Measurements from ENCODE around the gene HSD17B3. TPM values are rescaled to one million over a fixed set of nuclear protein-coding genes. Genes with fewer than 3 reads are reported as not detected.
"Not testable (repeated sequence)": the region's sequence is repeated elsewhere in the genome, so short reads cannot be mapped to it uniquely, and the experiment has no call there.

The HSD17B3 gene
- total RNA-seq, 1 donor: not detected

DNA sequence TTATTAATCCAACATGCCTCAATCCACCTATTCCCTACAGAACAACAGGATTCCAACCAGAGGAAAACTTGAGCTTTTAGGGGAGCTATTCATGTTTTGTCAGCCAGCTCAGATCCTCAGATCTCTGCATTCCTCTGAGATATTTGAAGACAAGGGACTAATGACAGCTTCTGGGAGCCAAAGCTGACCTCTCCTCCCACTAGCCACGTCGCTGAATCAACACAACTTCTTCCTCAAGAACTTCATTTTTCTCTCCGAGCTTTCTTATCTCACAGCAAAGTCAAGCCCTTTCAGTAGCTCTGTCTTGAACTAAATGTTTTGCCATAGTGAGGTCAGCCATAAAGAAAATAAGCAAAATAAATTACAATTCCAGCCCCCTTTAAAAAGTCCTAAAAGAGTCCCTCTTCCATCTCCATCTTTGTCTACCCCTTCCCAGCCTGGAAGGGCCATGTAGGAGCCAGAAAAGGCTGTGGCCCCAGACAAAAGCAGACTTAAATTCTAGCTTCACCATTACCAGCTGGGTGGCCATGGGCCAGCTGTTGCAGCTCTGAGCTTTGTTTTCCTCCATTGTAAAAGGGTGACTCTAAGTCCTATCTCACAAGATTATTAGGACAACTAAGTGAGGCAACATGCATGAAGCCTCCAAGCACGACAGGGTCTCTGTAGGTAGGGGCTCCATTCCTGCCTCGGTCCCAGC, 65.0 kb downstream of the HSD17B3 start:
- TF ChIP-seq, protein P1, sequence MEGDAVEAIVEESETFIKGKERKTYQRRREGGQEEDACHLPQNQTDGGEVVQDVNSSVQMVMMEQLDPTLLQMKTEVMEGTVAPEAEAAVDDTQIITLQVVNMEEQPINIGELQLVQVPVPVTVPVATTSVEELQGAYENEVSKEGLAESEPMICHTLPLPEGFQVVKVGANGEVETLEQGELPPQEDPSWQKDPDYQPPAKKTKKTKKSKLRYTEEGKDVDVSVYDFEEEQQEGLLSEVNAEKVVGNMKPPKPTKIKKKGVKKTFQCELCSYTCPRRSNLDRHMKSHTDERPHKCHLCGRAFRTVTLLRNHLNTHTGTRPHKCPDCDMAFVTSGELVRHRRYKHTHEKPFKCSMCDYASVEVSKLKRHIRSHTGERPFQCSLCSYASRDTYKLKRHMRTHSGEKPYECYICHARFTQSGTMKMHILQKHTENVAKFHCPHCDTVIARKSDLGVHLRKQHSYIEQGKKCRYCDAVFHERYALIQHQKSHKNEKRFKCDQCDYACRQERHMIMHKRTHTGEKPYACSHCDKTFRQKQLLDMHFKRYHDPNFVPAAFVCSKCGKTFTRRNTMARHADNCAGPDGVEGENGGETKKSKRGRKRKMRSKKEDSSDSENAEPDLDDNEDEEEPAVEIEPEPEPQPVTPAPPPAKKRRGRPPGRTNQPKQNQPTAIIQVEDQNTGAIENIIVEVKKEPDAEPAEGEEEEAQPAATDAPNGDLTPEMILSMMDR (IDR thresholded peaks at IDR 0.05; ENCODE audit: insufficient read depth, low read length): no peak
- DNase-seq (ENCODE audit: low read depth): no peak
- H3K4me3 ChIP-seq (ENCODE audit: low read depth, low read length): no peak overlapping the region

DNA sequence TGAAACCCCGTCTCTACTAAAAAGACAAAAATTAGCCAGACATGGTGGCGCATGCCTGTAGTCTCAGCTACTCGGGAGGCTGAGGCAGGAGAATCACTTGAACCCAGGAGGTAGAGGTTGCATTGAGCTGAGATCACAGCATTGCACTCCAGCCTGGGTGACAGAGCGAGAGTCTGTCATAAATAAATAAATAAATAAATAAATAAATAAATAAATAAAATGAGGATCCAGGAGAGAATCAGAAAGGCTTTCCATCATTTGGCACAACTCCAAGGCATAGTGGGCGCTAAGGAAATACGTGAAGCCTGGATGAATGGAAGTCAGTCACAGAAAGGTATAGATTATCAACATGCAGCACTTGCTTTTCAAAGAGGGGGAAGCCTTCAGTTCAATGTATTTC, 65.6 kb downstream of the HSD17B3 start:
- not testable (repeated sequence) for DNase-seq (ENCODE audit: low read depth); H3K4me3 ChIP-seq (ENCODE audit: low read depth, low read length)

DNA sequence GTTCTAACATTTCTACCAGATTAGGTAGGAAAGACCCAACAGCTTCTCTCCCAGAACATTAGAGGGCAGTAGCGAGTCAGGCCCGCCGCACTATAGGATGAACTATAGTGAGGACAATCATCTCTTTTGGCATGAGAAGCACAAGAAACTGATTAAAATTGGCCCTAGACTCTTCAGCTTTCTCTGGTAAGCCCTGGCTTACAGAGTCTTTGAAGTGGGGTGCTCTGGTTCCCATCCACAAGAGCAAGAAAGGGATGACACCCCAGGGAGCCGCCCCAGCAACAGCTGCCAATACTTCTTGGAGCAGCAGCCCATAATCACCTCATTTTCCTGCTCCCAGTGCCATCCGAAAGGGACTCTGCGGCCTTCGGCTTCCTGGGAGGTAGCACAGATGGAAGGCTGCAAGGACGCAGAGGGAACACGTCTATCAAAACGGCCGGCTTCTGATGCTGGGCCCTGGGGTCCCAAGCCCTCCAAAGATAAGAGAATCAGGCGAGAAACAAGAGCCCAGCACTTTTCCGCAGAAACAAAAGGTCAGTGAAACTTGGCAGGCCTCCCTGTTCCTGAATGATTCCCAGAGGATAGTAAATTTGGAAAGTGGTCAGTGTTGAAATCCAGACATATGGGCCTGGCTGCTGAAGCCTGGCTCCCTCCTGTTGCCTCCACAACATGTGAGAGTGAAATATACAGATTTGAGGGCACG, 69.3 kb downstream of the HSD17B3 start:
- TF ChIP-seq, protein P1 (IDR thresholded peaks at IDR 0.05; ENCODE audit: insufficient read depth, low read length): peak; percentile 97
- no peak overlapping the region for H3K4me3 ChIP-seq (ENCODE audit: low read depth, low read length)
- DNase-seq (ENCODE audit: low read depth): peak; percentile 73

DNA sequence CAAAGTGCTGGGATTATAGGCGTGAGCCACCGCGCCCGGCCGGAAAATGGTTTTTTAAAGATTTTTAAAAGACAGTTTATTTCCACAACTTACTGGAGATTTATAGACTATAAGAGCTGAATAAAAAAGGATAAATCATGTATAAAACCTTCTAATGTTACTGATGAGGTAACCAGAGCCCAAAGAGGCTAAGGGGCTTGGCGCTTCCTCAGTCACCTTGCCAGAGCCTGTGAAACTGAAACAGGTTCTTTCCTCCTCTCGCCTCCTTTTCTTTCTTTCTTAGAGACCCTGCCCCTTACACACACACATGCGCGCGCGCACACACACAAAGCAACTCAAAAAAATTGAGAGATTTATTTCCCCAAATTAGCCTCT, 69.8 kb downstream of the HSD17B3 start:
- H3K4me3 ChIP-seq (ENCODE audit: low read depth, low read length): no peak overlapping the region
- TF ChIP-seq, protein P1 (IDR thresholded peaks at IDR 0.05; ENCODE audit: insufficient read depth, low read length): no peak
- no peak for DNase-seq (ENCODE audit: low read depth)

DNA sequence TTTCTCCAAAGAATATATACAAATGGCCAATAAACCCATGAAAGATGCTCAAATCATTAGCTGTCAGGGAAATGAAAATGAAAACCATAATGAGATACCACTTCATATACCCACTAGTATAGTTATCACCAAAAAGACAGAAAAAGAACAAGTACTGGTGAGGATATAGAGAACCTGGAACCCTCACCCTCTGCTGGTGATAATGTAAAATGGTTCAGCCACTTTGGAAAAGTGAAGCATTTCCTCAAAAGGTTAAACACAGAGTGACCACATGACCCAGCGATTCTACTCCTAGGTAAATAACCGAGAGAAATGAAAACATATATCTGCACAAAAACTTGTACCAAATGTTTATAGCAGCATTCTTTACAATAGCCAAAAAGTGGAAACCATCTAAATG, 72.0 kb downstream of the HSD17B3 start:
- TF ChIP-seq, protein P1 (IDR thresholded peaks at IDR 0.05; ENCODE audit: insufficient read depth, low read length): peak; percentile 9
- no peak overlapping the region for H3K4me3 ChIP-seq (ENCODE audit: low read depth, low read length)
- no peak for DNase-seq (ENCODE audit: low read depth)

DNA sequence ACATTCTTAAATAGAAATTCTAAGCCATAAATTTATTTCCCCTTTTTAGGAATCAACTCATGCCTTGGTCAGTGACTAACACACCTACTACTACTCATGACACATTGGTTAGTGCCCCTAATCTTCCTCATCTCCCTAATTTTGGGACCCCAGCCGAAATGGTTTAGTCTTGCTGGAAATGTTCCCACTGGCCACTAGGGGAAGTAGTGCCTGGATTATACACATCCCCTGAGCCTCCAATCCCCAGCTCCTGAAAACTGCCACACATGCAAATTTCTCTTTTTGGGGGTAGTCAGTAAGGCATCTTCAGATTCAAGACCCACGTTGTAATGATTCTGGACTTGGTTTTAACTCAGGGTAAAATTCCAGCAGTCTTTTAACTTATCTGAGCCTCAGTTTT, 79.8 kb downstream of the HSD17B3 start:
- TF ChIP-seq, protein P1 (IDR thresholded peaks at IDR 0.05; ENCODE audit: insufficient read depth, low read length): peak; percentile 38
- no peak for DNase-seq (ENCODE audit: low read depth)
- H3K4me3 ChIP-seq (ENCODE audit: low read depth, low read length): no peak overlapping the region

DNA sequence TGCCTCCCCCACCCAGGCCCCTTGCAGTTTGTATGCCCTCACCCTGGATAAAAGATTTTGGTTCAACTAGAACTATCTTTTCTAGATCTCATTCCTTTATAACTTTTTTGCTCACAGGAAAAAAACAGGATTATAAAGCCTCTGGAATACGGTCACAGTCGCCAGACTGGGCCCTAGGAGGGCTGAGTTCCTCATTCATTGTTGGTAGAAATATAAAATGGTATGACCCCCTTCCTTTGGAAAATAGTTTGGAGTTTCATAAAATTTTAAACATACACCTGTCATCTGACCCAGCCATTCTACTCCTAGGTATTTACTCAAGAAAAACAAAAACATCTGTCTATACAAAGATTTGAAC, 82.1 kb downstream of the HSD17B3 start:
- H3K4me3 ChIP-seq (ENCODE audit: low read depth, low read length): no peak overlapping the region
- TF ChIP-seq, protein P1 (IDR thresholded peaks at IDR 0.05; ENCODE audit: insufficient read depth, low read length): no peak
- DNase-seq (ENCODE audit: low read depth): no peak

Measured in fibroblast of the aortic adventitia (primary cell).